ENCODE measurements around the gene PACRG.

Gene PACRG

DNA sequence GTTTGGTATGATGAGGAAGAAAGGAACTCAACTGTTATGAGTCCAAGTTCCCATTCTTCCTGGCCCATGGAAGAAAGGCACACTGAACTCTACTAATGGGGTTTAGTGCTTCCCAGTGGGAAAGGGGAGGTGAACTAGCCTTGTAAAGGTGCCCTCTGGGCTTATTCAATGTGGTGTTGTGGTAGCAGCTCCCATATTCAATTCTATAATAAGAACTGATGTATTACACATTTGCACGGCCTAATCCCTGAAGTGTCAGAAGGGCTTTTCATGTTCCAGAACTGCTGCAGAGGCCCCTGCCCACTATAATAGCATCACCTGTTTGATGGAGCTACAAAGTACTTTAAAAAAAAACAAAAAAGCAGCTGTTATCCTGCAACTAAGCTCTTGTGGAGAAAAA is 17.4 kb upstream of the PACRG start:
- DNase-seq (ENCODE audit: low read depth in 2 of 2), result no peak

DNA sequence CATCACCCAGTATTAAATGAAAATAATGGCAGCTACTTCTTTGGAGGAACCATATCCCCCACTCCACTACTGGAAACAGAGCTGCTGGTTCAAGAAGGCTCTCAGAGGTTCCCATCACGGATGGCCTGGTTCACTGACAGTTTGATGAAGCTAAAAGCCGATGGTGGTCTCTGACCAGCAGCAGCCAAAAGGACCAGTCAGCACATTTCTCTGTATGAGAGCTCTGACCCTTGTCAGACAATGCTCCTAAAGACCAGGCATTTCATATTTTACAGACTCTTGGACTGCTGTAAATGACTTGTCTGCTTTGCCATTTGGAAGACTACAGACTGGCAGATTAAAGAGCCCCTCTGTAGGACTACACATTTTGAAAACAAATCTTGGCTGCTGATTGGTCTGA is 16.8 kb upstream of the PACRG start:
- DNase-seq (ENCODE audit: low read depth in 2 of 2), result no peak

GRCh38 chr6:162711376-162711775 is 16.4 kb upstream of the PACRG start:
- no peak for DNase-seq (ENCODE audit: low read depth in 2 of 2)

- no peak for DNase-seq (ENCODE audit: low read depth in 2 of 2)
Measured at GRCh38 chr6:162712694-162713093, 15.1 kb upstream of the PACRG start.

DNA sequence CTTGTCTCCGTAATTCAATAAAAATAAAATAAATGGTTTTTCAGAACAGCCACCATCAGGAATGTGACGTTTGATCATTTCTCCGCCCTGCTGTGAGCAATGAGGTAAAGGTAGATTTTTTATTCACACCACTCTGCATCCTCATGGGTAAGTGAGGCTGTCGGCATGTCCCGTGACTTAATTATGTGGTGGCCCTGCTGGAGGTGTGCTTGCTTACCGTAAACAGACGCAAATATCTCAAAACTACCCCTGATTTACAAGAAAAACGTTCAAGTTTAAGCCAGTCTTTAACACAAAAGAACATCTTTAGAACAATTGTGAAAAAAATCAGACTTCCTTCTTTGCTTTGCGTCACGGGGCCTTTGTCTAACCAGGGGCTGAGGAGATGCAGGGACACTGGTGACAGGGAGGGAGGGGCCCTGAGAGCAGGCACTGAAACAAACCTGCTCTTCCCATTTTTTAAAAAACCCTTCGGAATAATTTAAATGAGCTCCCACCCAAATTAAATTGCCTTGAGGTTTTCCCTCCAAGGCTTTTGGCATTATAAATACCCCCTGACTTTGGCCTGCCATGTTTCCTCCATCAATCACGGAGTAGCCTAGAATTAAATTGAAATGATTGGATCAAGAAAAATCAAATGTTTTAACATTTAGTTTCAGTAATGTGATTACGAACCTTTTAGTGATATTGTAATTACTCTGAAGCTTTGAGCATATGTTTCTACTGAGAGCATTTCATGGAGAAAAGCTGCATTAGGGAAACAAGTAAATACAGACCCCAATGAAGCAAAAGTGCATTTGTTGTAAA is 13.6 kb upstream of the PACRG start:
- no peak for DNase-seq (ENCODE audit: low read depth in 2 of 2)

- DNase-seq (ENCODE audit: low read depth in 2 of 2), result no peak
Measured at GRCh38 chr6:162715601-162716000, 12.2 kb upstream of the PACRG start.

- no peak for DNase-seq (ENCODE audit: low read depth in 2 of 2)
Measured at GRCh38 chr6:162719528-162719927, 8.2 kb upstream of the PACRG start.

DNA sequence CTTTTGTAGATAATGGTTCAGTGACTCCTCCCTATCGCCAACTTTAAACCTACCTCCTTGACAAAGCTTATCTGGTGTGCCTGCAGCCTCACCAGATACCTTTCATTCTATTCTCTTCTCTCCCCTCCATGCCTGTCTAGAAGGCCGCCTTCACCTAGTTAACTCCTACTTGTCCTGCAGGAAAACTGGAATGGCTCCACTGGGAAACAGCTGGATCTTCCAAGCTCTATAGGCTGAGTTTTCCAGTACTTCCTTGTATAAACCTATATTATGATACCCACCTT is 6.4 kb upstream of the PACRG start:
- no peak for DNase-seq (ENCODE audit: low read depth in 2 of 2)

- DNase-seq (ENCODE audit: low read depth in 2 of 2), result no peak
Measured at GRCh38 chr6:162722226-162722625, 5.5 kb upstream of the PACRG start.

GRCh38 chr6:162722633-162723032 is 5.1 kb upstream of the PACRG start:
- no peak for DNase-seq (ENCODE audit: low read depth in 2 of 2)

DNA sequence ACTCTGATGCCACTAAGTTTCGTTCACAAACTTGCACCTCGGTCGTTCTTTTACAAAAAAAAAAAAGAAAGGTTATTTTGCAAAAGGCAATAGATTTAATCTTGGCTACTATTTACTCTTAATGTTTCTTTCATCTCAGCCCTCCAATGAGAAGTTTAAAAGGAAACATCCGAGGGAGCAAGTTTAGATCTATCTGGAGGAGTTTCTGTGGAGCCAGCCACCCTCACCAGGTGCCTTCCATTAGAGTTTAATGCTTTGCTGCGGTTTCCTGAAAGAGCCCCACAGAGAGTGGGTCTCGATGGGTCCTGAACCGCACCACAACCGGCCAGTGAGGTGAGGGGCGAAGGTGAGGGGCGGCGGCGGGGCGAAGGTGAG is 840 bp upstream of the PACRG start:
- no peak for DNase-seq (ENCODE audit: low read depth in 2 of 2)

DNA sequence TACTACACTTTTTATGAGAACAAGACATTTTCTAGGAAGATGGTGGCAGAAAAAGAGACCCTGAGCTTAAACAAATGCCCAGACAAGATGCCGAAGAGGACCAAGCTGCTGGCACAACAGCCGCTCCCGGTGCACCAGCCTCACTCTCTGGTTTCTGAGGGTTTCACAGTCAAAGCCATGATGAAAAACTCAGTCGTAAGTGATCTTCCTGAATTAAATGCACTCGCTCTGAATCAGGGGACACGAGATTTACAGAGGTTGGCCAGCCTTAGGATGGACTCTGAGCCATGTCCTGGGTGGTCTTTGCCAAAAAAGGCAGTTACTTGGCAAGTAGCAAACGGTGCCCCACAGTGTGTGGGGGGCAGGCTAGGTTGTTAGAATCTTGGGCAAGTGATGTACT is 423 bp downstream of the PACRG start:
- no peak for DNase-seq (ENCODE audit: low read depth in 2 of 2)

GRCh38 chr6:162728706-162729105 is 932 bp downstream of the PACRG start:
- DNase-seq (ENCODE audit: low read depth in 2 of 2), result no peak

- DNase-seq (ENCODE audit: low read depth in 2 of 2), result no peak
Measured at GRCh38 chr6:162730502-162730901, 2.7 kb downstream of the PACRG start.

DNA sequence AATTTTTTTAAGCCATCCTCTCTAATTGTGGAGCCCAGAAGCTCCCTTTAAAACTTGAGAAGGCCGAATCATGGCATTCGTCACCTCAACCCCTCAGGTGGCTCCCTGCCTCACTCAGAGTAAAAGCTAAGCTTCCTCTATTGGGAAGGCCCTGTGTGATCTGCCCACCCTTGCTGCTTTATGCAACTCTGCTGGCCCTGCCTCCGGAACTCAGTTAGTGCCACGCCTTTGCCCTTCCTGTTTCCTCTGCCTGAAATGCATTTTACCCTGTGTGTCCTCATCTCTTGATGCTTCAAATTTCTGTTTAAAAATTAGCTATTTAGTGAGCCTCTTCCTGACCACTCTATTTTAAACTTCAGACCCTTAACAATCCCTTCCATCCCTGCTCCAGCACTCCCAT is 5.7 kb downstream of the PACRG start:
- DNase-seq (ENCODE audit: low read depth in 2 of 2), result no peak

DNA sequence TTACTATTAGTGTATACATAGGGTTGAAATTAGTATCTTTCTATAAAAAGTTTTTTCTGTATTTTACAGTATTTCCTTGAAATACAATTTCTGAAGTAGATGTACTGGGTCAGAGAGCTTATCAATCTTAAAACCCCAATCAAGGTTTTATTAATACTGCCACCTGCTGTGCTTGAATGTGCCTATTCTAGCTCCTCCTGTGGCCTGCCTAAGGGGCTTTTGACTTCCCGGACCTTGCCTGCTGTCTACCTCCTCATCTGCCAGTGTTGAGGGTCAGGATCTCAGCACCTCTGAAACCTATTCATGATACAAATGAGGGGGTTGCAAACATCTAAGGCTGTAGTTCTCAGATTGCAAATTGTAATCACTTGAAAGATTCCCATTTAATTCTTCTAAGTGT is 9.2 kb downstream of the PACRG start:
- DNase-seq (ENCODE audit: low read depth in 2 of 2), result no peak

DNA sequence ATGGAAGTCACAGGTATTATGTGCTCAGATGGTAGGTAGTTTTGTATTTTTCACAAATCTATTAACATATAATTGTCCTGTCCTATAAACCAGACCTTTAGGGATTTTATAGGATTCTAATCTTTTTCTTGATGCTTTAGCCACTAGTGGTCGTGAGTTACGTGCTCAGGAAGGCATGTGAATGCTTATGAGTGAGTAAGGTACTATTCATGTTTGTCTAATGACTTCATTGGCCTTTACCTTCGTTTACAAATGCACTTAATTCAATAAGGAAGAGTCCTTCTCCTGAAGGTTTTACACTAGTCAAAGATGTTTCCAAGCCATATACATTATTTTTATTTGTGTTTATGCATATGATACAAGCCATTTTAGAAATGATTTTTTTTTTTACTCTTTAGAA is 23.0 kb downstream of the PACRG start:
- DNase-seq (ENCODE audit: low read depth in 2 of 2), result no peak

- DNase-seq (ENCODE audit: low read depth in 2 of 2), result no peak
Measured at GRCh38 chr6:162751211-162751859, 23.6 kb downstream of the PACRG start.

DNA sequence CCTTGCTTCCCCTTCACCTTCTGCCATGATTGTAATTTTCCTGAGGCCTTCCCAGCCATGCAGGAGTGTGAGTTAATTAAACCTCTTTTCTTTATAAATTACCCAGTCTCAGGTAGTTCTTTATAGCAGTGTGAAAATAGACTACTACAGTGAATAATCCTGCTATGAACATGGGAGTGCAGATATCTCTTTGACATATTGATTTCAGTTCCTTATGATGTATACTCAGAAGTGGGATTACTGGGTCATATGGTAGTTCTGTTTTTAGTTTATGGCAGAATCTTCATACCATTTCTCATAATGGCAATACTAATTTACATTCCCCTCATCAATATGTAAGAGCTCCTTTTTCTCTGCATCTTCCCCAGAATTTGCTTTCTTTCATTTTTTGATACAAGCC is 26.0 kb downstream of the PACRG start:
- no peak for DNase-seq (ENCODE audit: low read depth in 2 of 2)

- no peak for DNase-seq (ENCODE audit: low read depth in 2 of 2)
Measured at GRCh38 chr6:162770136-162770535, 42.4 kb downstream of the PACRG start.

DNA sequence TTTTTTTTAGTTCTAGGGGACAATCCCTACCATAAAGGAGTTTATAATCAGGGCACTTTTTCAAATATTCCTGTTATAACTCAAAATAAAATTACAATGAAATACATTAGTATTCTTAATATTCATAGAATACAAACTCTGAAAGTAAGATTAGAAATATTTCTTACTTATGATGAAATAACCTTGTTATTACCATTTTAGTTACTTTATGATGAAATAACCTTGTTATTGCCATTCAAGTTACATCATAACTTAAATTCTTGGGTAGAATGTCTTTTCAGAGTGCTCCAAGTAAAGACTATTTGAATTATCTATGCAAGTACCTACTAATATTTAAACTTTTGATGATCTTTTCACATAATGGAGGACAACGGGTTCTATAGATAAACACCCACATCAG is 43.2 kb downstream of the PACRG start:
- DNase-seq (ENCODE audit: low read depth in 2 of 2), result no peak

DNA sequence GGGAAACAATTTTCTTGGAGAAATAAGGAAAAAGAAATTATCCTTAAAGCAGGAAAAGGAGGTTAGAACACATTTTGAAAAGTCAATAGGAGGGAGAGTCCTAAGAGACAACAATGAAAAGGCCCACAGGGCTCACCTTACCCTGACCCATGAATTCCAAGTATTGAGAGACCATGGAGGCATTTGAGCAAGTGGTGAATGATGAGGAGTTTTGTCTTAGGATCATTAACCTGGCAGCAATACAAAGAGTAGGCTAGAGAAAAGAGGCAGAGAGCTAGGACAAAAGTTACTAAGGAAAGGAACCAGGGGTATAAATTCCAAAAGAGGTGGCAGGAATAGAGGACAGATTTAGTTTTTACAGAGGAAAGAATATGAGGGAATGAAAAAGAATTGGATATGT is 44.7 kb downstream of the PACRG start:
- no peak for DNase-seq (ENCODE audit: low read depth in 2 of 2)

GRCh38 chr6:162773996-162774395 is 46.2 kb downstream of the PACRG start:
- no peak for DNase-seq (ENCODE audit: low read depth in 2 of 2)

DNA sequence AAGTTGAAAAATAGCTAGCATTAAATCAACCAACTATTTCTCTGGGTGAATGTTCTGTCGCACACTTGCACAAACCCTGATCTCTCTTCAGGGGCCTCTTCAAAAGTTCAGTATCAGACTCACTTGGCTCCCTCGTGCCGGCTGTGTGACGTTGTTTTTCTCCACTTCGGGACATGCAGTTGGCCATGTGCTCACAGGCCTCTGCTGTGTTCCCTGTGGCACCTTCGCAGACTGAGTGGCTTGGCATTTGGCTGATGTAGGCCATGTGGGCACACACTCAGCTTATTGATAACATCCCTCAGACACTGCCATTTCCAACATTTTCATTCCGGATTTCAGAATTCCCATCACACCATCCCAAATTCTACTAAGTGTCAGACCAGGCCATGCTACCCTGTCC is 49.3 kb downstream of the PACRG start:
- no peak for DNase-seq (ENCODE audit: low read depth in 2 of 2)

Measured in stimulated activated CD8-positive, alpha-beta memory T cell treated with anti-CD3 and anti-CD28 coated beads, Interleukin-15, amount 100 ng/mL, for 4 hours (primary cell).